Fibroblast of mammary gland (primary cell): Measurements from ENCODE around the gene ERP29.

Source experiments
- DNase-seq: peaks from one replicate; pipeline ENCODE4 v3.0.0-alpha.2; 2010; ENCODE audit warnings: low read depth
- H3K4me3 ChIP-seq: 2 replicates; pipeline ENCODE4 v1.5.1; 2011; ENCODE audit warnings: low read depth, mild to moderate bottlenecking, low read length, moderate library complexity; ENCODE audit not compliant: control insufficient read depth
- TF ChIP-seq, protein P1 (sequence below): conservative IDR thresholded peaks from 2 replicates; pipeline ENCODE4 v1.5.1; 2011; ENCODE audit warnings: low read depth, low read length, inconsistent platforms; ENCODE audit not compliant: control insufficient read depth, insufficient read depth

ERP29 gene

GRCh38 chr12:111978545-111978944 lies 34.7 kb upstream of the ERP29 start:
- TF ChIP-seq, protein P1, sequence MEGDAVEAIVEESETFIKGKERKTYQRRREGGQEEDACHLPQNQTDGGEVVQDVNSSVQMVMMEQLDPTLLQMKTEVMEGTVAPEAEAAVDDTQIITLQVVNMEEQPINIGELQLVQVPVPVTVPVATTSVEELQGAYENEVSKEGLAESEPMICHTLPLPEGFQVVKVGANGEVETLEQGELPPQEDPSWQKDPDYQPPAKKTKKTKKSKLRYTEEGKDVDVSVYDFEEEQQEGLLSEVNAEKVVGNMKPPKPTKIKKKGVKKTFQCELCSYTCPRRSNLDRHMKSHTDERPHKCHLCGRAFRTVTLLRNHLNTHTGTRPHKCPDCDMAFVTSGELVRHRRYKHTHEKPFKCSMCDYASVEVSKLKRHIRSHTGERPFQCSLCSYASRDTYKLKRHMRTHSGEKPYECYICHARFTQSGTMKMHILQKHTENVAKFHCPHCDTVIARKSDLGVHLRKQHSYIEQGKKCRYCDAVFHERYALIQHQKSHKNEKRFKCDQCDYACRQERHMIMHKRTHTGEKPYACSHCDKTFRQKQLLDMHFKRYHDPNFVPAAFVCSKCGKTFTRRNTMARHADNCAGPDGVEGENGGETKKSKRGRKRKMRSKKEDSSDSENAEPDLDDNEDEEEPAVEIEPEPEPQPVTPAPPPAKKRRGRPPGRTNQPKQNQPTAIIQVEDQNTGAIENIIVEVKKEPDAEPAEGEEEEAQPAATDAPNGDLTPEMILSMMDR = no peak
- no peak overlapping the region for H3K4me3 ChIP-seq
- no peak for DNase-seq

- TF ChIP-seq, protein P1 = no peak
- H3K4me3 ChIP-seq = no peak overlapping the region
- no peak for DNase-seq
These were observed 32.6 kb upstream of the ERP29 start for GRCh38 chr12:111980598-111980997.

- TF ChIP-seq, protein P1 = no peak
- DNase-seq = no peak
These were observed 31.2 kb upstream of the ERP29 start for GRCh38 chr12:111981987-111982386.

GRCh38 chr12:111984820-111985219 lies 28.4 kb upstream of the ERP29 start:
- DNase-seq = no peak
- TF ChIP-seq, protein P1 = no peak
- H3K4me3 ChIP-seq = no peak overlapping the region

More at GRCh38 chr12:111981987-111982386, 31.2 kb upstream of the ERP29 start:
- H3K4me3 ChIP-seq = no peak overlapping the region

DNA sequence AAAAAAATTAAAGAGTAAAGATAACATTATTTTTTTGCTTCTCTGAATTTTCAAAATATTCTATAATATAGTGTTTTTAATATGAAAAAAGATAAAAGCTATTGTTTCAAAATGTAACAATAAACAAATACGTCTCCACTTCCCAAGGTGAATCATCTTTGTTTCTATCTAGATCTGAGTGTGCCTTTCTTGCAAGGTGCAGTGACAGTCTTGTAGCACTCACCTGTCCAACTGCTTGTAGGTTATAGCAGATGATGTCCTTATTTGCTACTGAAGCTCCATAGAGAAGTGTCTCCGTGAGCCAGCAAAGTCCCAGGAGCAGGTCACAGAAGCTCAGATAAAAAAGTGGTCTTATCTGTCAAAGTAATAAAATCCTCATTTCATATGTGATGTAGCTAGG lies 21.7 kb upstream of the ERP29 start:
- TF ChIP-seq, protein P1 = no peak
- no peak overlapping the region for H3K4me3 ChIP-seq
- DNase-seq = no peak

DNA sequence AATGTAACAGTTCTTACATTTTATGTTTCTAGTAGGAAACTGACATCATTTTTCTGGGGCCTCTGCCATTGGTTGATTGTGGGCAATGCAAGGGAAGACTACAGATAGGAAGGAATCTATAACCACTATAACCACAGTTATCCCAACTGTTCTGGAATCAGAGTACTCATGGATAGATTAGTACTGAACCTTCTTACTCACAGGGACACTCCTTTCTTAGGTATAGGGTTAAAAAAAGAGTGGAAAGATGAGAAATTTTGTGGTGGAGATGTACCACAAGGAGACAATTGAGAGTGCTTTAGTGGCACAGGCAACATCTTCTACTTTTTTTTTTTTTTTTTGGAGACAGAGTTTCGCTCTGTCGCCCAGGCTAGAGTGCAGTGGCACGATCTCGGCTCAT lies 21.3 kb upstream of the ERP29 start:
- DNase-seq = no peak
- TF ChIP-seq, protein P1 = no peak
- no peak overlapping the region for H3K4me3 ChIP-seq

- DNase-seq = no peak
- TF ChIP-seq, protein P1 = no peak
- H3K4me3 ChIP-seq = no peak overlapping the region
These were observed 20.8 kb upstream of the ERP29 start for GRCh38 chr12:111992464-111992863.
